Measurements from ENCODE around the gene SPNS3.
A peak's percentile ranks its signal among the peaks of the same experiment; 100 is the strongest.

Gene SPNS3, protein sequence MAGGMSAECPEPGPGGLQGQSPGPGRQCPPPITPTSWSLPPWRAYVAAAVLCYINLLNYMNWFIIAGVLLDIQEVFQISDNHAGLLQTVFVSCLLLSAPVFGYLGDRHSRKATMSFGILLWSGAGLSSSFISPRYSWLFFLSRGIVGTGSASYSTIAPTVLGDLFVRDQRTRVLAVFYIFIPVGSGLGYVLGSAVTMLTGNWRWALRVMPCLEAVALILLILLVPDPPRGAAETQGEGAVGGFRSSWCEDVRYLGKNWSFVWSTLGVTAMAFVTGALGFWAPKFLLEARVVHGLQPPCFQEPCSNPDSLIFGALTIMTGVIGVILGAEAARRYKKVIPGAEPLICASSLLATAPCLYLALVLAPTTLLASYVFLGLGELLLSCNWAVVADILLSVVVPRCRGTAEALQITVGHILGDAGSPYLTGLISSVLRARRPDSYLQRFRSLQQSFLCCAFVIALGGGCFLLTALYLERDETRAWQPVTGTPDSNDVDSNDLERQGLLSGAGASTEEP

DNA sequence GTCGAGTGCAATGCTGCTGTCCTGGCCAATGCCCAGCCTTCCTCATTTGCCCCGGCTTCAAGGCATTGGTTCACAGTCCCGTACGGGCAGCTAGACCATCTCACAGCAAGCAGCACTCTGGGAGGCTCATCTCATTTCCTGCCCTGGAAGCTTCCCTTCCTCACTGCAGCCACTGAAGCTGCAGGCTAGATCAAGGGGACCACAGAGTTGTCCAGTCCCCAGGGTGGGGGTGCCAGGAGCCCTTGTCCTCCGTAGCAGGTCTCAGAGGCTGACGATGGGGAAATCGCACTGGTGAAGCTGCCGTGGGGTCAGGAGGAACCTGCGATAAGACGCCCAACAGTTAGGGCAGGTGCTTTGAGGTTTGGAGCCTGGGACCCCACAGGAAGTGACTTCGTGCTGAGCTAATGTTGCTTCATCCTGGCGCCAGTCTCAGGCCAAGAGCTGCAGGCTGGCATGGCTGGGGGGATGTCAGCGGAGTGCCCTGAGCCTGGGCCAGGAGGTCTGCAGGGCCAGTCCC is at the start of gene SPNS3:
Gene SPNS3, plus strand, starts transcription at position 426 of the 517 bp plus-strand sequence. Its CDS starts 28 bp downstream, at position 454.
- H3K36me3 Mint-ChIP-seq (ENCODE audit: low read depth): peaks cover 7% of the 10 kb centered on the region
- peak; percentile 18 for DNase-seq (ENCODE audit: low spot score)
- H3K9me3 Mint-ChIP-seq: no peaks in the 10 kb centered on the region
- peaks cover 35% of the 10 kb centered on the region for H3K4me1 Mint-ChIP-seq (ENCODE audit: low read depth)
- H3K27me3 Mint-ChIP-seq (ENCODE audit: low read depth): no peaks in the 10 kb centered on the region
- H3K4me3 Mint-ChIP-seq: peak within 1 kb of the TSS; percentile 58
- H3K27ac Mint-ChIP-seq: peak within 1 kb of the TSS; percentile 91

DNA sequence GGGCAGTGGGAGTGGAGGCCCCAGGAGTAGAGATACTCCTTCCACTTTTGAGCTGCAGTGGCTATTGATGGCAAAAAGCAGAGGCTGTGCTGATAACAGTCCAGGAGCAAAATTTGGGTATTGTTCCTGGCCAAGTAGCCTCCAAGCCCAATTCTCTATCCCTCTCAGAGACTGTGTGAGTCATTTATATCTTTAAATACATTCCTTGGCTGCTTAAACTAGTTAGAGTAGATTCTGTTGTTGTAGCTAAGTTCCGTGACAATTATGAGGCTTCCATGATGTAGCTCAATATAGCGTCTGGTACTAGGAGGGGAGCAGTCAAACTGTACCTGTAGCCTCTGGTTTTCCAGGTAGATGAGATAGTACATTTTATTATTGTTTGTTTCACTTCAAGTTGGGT is 47.3 kb upstream of the SPNS3 start:
- Mint-ChIP-seq H3K9me3 (no peaks in the 10 kb centered on the region), H3K27ac (no peak overlapping the region), H3K27me3 (ENCODE audit: low read depth) (no peaks in the 10 kb centered on the region), H3K4me3 (no peak overlapping the region), H3K4me1 (ENCODE audit: low read depth) (peaks cover 3% of the 10 kb centered on the region), H3K36me3 (ENCODE audit: low read depth) (no peaks in the 10 kb centered on the region)
- no peak for DNase-seq (ENCODE audit: low spot score)

DNA sequence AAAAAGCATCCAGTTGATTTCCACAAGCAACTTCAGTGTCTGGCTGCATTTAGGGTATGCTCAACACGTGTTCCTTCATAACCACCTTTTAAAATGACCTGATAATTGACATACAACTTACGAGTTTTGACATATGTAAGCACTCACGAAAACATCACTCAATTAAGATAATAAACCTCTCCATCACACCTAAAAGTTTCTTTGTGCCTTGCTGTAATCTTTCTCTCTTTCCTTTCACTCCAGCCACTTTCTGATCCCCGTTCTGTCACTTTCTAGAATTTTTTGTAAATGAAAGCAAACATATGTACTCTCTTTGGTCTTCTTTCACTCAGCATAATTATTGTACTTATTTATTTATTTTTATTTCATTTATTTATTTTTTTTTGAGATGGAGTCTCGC is 46.6 kb upstream of the SPNS3 start:
- peaks cover 3% of the 10 kb centered on the region for H3K4me1 Mint-ChIP-seq (ENCODE audit: low read depth)
- H3K36me3 Mint-ChIP-seq (ENCODE audit: low read depth): no peaks in the 10 kb centered on the region
- no peaks in the 10 kb centered on the region for H3K9me3 Mint-ChIP-seq
- DNase-seq (ENCODE audit: low spot score): no peak
- H3K27ac Mint-ChIP-seq: no peak overlapping the region
- H3K27me3 Mint-ChIP-seq (ENCODE audit: low read depth): no peaks in the 10 kb centered on the region
- H3K4me3 Mint-ChIP-seq: no peak overlapping the region

DNA sequence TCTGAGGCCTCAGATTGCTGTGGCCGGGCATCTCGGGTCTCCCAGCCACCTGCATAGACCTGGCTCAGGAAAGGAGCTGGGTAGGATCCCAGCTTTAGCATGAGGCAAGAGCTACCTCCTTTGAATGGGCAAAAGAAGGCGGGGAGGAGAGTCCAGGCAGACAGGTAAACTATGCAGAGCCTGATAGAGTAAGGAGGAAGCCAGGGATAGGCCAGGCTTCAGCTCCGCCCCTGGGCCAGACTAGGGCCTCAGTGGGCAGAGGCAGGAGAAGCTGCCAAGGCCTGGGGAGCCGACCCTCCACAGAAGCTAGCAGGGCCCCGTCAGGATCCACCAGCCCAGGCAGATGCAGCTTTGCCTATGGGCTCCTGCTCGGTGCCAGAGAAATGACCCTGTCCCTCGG is 44.7 kb upstream of the SPNS3 start:
- Mint-ChIP-seq H3K9me3 (no peaks in the 10 kb centered on the region), H3K4me1 (ENCODE audit: low read depth) (peaks cover 8% of the 10 kb centered on the region), H3K27ac (no peak overlapping the region), H3K27me3 (ENCODE audit: low read depth) (no peaks in the 10 kb centered on the region), H3K4me3 (no peak overlapping the region), H3K36me3 (ENCODE audit: low read depth) (no peaks in the 10 kb centered on the region)
- DNase-seq (ENCODE audit: low spot score): no peak

DNA sequence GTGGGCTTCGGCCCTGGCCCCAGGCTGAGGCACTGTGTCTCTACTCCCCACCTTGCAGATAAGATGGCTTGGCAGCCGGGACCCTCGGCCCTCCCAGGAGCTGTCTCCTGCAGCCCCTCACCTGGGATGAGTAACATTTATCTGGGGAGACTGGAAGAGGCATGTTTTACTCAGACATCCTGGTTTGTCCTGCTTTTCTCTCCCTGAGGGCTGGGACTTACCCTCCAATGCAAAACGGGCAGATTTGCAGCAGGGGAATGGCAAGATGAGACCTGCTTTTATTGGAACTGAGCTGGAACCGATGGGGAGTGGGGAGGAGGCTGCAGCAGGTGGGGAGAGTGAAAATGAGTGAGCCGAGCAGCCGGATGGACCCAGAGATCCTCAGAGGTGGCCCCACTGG is 39.9 kb upstream of the SPNS3 start:
- DNase-seq (ENCODE audit: low spot score): no peak
- H3K4me1 Mint-ChIP-seq (ENCODE audit: low read depth): peaks cover 27% of the 10 kb centered on the region
- peak overlapping the region; percentile 69 for H3K27ac Mint-ChIP-seq
- H3K27me3 Mint-ChIP-seq (ENCODE audit: low read depth): no peaks in the 10 kb centered on the region
- H3K4me3 Mint-ChIP-seq: no peak overlapping the region
- no peaks in the 10 kb centered on the region for H3K36me3 Mint-ChIP-seq (ENCODE audit: low read depth)
- H3K9me3 Mint-ChIP-seq: no peaks in the 10 kb centered on the region

DNA sequence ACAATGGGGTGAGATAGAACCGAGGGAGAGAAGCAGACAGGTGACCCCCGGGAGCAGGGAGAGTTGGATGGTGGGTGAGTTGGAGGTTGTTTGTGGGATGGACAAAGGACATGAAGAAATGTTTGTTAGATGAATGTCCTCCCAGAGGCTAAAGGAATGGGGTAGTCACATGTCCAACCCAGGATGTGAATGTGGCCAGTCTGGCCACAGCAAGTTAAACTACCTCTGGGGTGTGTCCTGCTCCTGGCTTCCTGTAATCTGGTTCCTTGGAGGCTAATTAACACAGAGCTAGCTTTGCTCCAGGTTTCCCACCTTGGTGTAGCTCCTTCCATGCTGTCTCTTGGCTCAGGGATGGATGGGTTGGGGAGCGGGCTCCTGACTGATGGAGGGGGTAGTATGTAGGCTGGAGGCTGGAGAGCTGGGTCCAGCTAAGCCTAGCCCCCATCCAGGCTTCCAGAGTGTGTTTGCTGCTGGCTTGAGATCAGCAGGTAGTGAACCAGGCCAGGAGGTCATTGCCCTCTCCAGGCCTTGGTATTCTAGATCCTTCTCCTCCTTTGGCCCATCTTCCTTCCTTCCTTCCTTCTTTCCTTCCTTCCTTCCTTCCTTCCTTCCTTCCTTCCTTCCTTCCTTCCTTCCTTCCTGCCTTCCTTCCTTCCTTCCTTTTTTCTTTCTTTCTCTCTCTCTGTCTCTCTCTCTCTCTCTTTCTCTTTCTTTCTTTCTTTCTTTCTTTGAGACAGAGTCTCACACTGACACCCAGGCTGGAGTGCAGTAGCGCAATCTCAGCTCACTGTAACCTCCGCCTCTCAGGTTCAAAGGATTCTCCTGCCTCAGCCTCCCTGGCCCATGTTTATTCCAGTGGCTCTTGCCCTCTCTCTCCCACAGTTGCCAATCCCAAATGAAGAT is 39.3 kb upstream of the SPNS3 start:
- no peaks in the 10 kb centered on the region for H3K9me3 Mint-ChIP-seq
- peaks cover 27% of the 10 kb centered on the region for H3K4me1 Mint-ChIP-seq (ENCODE audit: low read depth)
- no peaks in the 10 kb centered on the region for H3K36me3 Mint-ChIP-seq (ENCODE audit: low read depth)
- no peaks in the 10 kb centered on the region for H3K27me3 Mint-ChIP-seq (ENCODE audit: low read depth)
- H3K4me3 Mint-ChIP-seq: no peak overlapping the region
- peak overlapping the region; percentile 69 for H3K27ac Mint-ChIP-seq
- DNase-seq (ENCODE audit: low spot score): no peak

DNA sequence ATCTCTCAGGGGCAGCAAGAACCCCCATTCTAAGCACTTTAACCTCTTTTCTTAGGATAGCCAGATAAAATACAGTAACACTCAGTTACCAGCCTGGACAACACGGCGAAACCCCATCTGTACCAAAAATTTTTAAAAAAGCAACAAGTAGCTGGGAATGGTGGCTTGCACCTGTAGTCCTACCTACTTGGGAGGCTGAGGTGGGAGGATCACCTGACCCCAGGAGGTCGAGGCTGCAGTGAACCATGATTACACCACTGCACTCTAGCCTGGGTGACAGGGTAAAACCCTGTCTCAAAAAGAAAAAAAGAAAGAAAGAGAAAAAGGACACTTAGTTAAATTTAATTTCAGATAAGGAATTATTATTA is 38.6 kb upstream of the SPNS3 start:
- Mint-ChIP-seq H3K4me3 (no peak overlapping the region), H3K4me1 (ENCODE audit: low read depth) (peaks cover 27% of the 10 kb centered on the region), H3K9me3 (no peaks in the 10 kb centered on the region), H3K27me3 (ENCODE audit: low read depth) (no peaks in the 10 kb centered on the region), H3K27ac (peak overlapping the region; percentile 31), H3K36me3 (ENCODE audit: low read depth) (no peaks in the 10 kb centered on the region)
- DNase-seq (ENCODE audit: low spot score): no peak

DNA sequence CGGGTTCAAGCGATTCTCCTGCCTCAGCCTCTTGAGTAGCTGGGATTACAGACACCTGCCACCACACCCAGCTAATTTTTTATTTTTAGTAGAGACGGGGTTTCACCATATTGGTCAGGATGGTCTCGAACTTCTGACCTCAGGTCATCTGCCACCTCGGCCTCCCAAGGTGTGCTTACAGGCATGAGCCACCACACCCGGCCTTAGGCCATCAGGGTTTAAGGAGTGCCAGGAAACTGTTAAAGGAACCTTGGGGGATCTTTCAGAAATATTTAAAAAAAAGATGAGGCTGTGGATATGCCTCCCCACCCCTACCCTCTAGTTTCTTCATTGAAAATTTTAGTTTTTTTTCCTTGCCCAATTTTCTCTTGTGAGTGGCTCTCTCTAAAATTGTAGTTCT is 35.9 kb upstream of the SPNS3 start:
- H3K27ac Mint-ChIP-seq: no peak overlapping the region
- no peaks in the 10 kb centered on the region for H3K36me3 Mint-ChIP-seq (ENCODE audit: low read depth)

DNA sequence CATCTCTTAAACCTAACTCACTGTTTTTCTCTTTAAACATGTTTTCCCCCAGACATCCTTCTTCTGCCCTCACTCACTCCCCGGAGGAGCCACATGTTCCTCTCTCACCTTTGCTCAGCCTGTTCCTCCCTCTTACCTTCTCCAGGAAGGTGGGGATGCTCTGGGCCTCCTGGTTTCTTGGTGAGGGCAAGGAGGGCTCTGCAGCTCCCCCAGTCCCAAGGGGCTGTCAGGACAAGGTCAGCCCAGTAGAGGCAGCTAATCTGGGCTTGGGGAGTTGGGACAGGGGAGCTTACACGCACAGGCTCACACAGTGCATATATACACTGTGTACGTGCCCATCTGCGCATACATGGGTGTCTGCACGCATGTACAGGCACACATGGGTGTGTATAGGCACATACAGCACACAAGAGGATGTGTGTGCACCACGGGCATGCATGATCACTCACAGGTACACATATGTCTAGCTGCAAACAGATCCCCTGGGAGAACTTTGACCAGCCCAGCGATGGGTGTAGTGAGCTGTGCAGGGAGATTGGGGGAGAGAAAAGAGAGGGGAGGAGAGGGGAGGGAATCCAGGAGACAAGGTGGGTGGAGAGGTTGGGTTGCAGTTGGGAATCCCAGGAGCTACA is 28.6 kb upstream of the SPNS3 start:
- no peak for DNase-seq (ENCODE audit: low spot score)
- H3K27me3 Mint-ChIP-seq (ENCODE audit: low read depth): no peaks in the 10 kb centered on the region
- no peak overlapping the region for H3K4me3 Mint-ChIP-seq
- H3K9me3 Mint-ChIP-seq: no peaks in the 10 kb centered on the region
- H3K4me1 Mint-ChIP-seq (ENCODE audit: low read depth): no peaks in the 10 kb centered on the region
- no peak overlapping the region for H3K27ac Mint-ChIP-seq
- no peaks in the 10 kb centered on the region for H3K36me3 Mint-ChIP-seq (ENCODE audit: low read depth)

More for the DNA sequence above, 35.9 kb upstream of the SPNS3 start:
- peaks cover 26% of the 10 kb centered on the region for H3K4me1 Mint-ChIP-seq (ENCODE audit: low read depth)
- H3K9me3 Mint-ChIP-seq: no peaks in the 10 kb centered on the region
- DNase-seq (ENCODE audit: low spot score): no peak
- no peak overlapping the region for H3K4me3 Mint-ChIP-seq
- H3K27me3 Mint-ChIP-seq (ENCODE audit: low read depth): no peaks in the 10 kb centered on the region

DNA sequence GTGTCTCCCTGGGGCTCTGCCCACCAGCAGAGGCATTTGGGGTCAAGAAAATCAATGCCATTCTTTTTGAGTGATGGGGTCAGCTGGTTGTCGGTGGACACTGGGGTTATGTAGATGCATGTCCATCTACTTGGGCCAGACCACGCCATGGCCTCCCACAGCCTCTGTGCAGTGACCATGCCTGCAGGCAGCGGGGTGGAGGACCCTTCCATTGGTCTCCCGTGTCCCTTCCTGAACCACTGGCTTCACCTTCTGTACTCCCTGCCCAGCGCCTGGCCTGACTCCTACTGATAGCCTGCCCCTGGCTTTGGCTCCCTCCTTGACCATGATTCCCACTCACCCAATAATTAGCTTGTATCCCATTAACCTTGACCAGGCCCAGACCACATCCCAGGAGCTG is 28.0 kb upstream of the SPNS3 start:
- no peaks in the 10 kb centered on the region for H3K27me3 Mint-ChIP-seq (ENCODE audit: low read depth)
- no peaks in the 10 kb centered on the region for H3K4me1 Mint-ChIP-seq (ENCODE audit: low read depth)
- no peak for DNase-seq (ENCODE audit: low spot score)
- H3K4me3 Mint-ChIP-seq: no peak overlapping the region
- H3K9me3 Mint-ChIP-seq: no peaks in the 10 kb centered on the region
- H3K36me3 Mint-ChIP-seq (ENCODE audit: low read depth): no peaks in the 10 kb centered on the region
- no peak overlapping the region for H3K27ac Mint-ChIP-seq

DNA sequence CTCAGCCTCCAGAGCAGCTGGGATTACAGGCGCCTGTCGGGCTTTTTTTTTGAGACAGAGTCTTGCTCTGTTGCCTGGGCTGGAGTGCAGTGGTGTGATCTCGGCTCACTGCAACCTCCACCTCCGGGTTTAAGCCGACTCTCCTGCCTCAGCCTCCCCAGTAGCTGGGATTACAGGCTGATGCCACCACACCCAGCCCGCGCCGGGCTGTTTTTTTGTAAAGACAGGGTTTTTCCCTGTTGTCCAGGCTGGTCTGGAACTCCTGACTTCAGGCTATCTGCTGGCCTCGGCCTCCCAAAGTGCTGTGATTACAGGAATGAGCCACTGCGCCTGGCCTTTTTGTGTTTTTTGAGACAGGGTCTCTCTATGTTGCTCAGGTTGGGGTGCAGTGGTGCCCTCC is 27.4 kb upstream of the SPNS3 start:
- H3K4me3 Mint-ChIP-seq: no peak overlapping the region
- DNase-seq (ENCODE audit: low spot score): no peak
- no peak overlapping the region for H3K27ac Mint-ChIP-seq
- H3K4me1 Mint-ChIP-seq (ENCODE audit: low read depth): peaks cover 4% of the 10 kb centered on the region
- no peaks in the 10 kb centered on the region for H3K36me3 Mint-ChIP-seq (ENCODE audit: low read depth)
- no peaks in the 10 kb centered on the region for H3K27me3 Mint-ChIP-seq (ENCODE audit: low read depth)
- H3K9me3 Mint-ChIP-seq: no peaks in the 10 kb centered on the region

DNA sequence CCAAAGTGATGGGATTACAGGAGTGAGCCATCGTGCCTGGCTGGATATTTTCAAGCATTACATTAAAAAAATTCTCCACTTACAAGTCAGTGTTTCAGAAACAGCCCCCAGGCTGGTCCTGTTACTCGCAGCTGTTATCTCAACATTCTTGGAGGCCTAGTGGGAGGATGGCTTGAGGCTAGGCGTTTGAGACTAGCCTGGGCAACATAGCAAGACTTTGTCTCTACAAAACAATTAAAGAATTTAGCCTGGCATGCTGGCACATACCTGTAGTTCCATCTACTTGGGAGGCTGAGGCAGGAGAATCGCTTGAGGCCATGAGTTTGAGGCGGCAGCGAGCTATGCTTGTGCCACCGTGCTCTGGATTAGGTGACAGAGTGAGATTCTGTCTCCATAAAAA is 26.5 kb upstream of the SPNS3 start:
- Mint-ChIP-seq H3K9me3 (no peaks in the 10 kb centered on the region), H3K27ac (no peak overlapping the region), H3K4me1 (ENCODE audit: low read depth) (peaks cover 4% of the 10 kb centered on the region), H3K27me3 (ENCODE audit: low read depth) (no peaks in the 10 kb centered on the region), H3K4me3 (no peak overlapping the region), H3K36me3 (ENCODE audit: low read depth) (no peaks in the 10 kb centered on the region)
- no peak for DNase-seq (ENCODE audit: low spot score)

DNA sequence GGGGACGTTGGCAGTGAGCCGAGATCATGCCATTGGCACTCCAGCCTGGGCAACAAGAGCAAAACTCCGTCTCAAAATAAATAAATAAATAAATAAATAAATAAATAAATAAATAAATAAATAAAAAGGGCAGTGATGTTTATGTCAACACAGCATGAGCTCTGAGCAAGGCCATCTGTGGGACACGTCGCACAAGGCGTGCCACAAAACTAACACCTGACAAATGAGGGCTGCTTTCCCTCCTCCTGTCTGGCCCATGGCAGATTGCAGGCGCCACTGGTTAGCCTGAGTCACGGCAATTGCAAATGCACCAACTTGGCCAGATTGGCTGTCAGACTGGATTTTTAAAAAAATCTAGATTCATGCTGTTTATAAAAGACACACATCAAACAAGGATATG is 25.9 kb upstream of the SPNS3 start:
- no peak for DNase-seq (ENCODE audit: low spot score)
- Mint-ChIP-seq H3K36me3 (ENCODE audit: low read depth) (no peaks in the 10 kb centered on the region), H3K27ac (no peak overlapping the region), H3K4me1 (ENCODE audit: low read depth) (peaks cover 5% of the 10 kb centered on the region), H3K27me3 (ENCODE audit: low read depth) (no peaks in the 10 kb centered on the region), H3K9me3 (no peaks in the 10 kb centered on the region), H3K4me3 (no peak overlapping the region)

DNA sequence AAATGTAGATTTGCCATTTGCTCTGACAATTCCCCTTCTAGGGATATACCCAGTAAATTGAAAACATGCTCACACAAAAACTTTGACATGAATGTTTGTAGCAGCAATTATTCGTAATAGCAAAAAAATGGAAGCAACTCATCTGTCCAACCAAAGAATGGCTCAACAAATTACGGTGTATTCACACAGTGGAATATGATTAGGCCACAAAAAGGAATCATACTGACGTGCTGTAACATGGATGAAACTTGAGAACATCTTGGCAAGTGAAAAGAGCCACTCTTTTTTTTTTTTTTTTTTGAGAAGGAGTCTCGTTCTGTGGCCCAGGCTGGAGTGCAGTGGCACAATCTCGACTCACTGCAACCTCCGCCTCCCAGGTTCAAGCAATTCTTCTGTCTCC is 24.1 kb upstream of the SPNS3 start:
- Mint-ChIP-seq H3K36me3 (ENCODE audit: low read depth) (no peaks in the 10 kb centered on the region), H3K27me3 (ENCODE audit: low read depth) (peaks cover 1% of the 10 kb centered on the region), H3K4me1 (ENCODE audit: low read depth) (peaks cover 9% of the 10 kb centered on the region), H3K4me3 (no peak overlapping the region), H3K9me3 (no peaks in the 10 kb centered on the region), H3K27ac (no peak overlapping the region)
- no peak for DNase-seq (ENCODE audit: low spot score)
